OCI-LY7 (cell line): ENCODE results near the gene ZMIZ1. TPM values are rescaled to one million over a fixed set of nuclear protein-coding genes. Genes with fewer than 3 reads are reported as not detected.

ENCODE experiments used
- BruUV-seq: library from RNA; stranded (reverse); fragments of 400-500 nt; replicated peaks from 2 replicates; lab custom pipeline; 2021; lab: Mats Ljungman, UMichigan
- CTCF ChIA-PET: fragments of 300-600 bp; sonication (Branson Sonifier 250); formaldehyde crosslinking; loops from one replicate; lab custom pipeline; 2022; ENCODE audit warnings: antibody characterized with exemption; ENCODE audit not compliant: unreplicated experiment; lab: Charles Lee
- POLR2A ChIA-PET: fragments of 300-600 bp; sonication (Branson Sonifier 250); formaldehyde crosslinking; loops from one replicate; lab custom pipeline; 2022; ENCODE audit warnings: antibody characterized with exemption; lab: Charles Lee
- DNase-seq: peaks from one replicate; pipeline ENCODE4 v3.0.0-alpha.2; 2015; ENCODE audit warnings: low spot score
- H2AFZ ChIP-seq: fragments of 200-600 bp; sonication (generic), shearing (Covaris generic); 2 replicates; pipeline ENCODE4 v1.6.1; 2014; ENCODE audit warnings: mild to moderate bottlenecking, antibody characterized with exemption, low read length, moderate library complexity
- H3K27ac ChIP-seq: fragments of 200-600 bp; sonication (generic); 2 replicates; pipeline ENCODE4 v1.5.1; 2014; ENCODE audit warnings: mixed run types, low read depth, mild to moderate bottlenecking, moderate library complexity, low read length, inconsistent platforms; ENCODE audit not compliant: poor library complexity, severe bottlenecking
- H3K36me3 ChIP-seq: fragments of 200-600 bp; sonication (generic); 2 replicates; pipeline ENCODE4 v1.6.1; 2014; ENCODE audit warnings: mild to moderate bottlenecking, antibody characterized with exemption, low read length, moderate library complexity, mixed read lengths; ENCODE audit not compliant: insufficient read depth
- H3K4me1 ChIP-seq: fragments of 200-600 bp; sonication (generic); 2 replicates; pipeline ENCODE4 v1.5.1; 2014; ENCODE audit warnings: mild to moderate bottlenecking, low read length; ENCODE audit not compliant: insufficient read depth, poor library complexity, severe bottlenecking
- H3K4me2 ChIP-seq: fragments of 200-600 bp; sonication (generic); 2 replicates; pipeline ENCODE4 v1.6.1; 2014; ENCODE audit warnings: mild to moderate bottlenecking, low read length
- H3K4me3 ChIP-seq: fragments of 200-600 bp; sonication (generic); 2 replicates; pipeline ENCODE4 v1.5.1; 2014; ENCODE audit warnings: mild to moderate bottlenecking, low read depth, low read length; ENCODE audit not compliant: poor library complexity, severe bottlenecking
- H3K79me2 ChIP-seq: fragments of 200-600 bp; sonication (generic); 2 replicates; pipeline ENCODE4 v1.6.1; 2016; ENCODE audit warnings: low read depth, mild to moderate bottlenecking, low read length, moderate library complexity, mixed read lengths; ENCODE audit not compliant: insufficient read depth
- H3K9me2 ChIP-seq: fragments of 200-600 bp; sonication (generic); 2 replicates; pipeline ENCODE4 v1.6.1; 2016; ENCODE audit warnings: mild to moderate bottlenecking, low read length, mixed read lengths; ENCODE audit not compliant: insufficient read depth
- H3K9me3 ChIP-seq: fragments of 200-600 bp; sonication (generic); 2 replicates; pipeline ENCODE4 v1.6.1; 2014; ENCODE audit warnings: mild to moderate bottlenecking, mixed run types, low read length, mixed read lengths
- H4K20me1 ChIP-seq: fragments of 200-600 bp; sonication (generic); 2 replicates; pipeline ENCODE4 v1.6.1; 2014; ENCODE audit warnings: mild to moderate bottlenecking, antibody characterized with exemption, low read length, moderate library complexity, mixed read lengths; ENCODE audit not compliant: insufficient read depth
- EZH2phosphoT487 ChIP-seq: fragments of 200-600 bp; sonication (generic); IDR thresholded peaks from 2 replicates; pipeline ENCODE4 v1.6.1; 2018; ENCODE audit warnings: low read depth, borderline replicate concordance, mild to moderate bottlenecking, mixed run types, antibody characterized with exemption, low read length, moderate library complexity, mixed read lengths
- intact Hi-C: fragments of 100-400 bp; cut with micrococcal nuclease; formaldehyde crosslinking; loops from one replicate; pipeline ENCODE4 v1.10.0; 2022; ENCODE audit not compliant: unreplicated experiment
- total RNA-seq, 2 experiments: library from RNA; depleted of rRNA in 1 of 2; stranded (reverse); fragments of >200 nt in 1 of 2; shearing (Covaris generic) in 1 of 2; gene quantifications; 2 replicates each; pipeline ENCODE4 v1.2.3, GENCODE V29; 2014 to 2022
- TF ChIP-seq, protein P1 (sequence below): fragments of 200-600 bp; sonication (generic); conservative IDR thresholded peaks from 2 replicates; pipeline ENCODE4 v1.5.1; 2014; ENCODE audit warnings: mild to moderate bottlenecking, antibody characterized with exemption, low read length, moderate library complexity, mixed read lengths

ZMIZ1 gene
- total RNA-seq, 2 experiments from 2014 or later = 20.4 to 66.9 TPM

DNA sequence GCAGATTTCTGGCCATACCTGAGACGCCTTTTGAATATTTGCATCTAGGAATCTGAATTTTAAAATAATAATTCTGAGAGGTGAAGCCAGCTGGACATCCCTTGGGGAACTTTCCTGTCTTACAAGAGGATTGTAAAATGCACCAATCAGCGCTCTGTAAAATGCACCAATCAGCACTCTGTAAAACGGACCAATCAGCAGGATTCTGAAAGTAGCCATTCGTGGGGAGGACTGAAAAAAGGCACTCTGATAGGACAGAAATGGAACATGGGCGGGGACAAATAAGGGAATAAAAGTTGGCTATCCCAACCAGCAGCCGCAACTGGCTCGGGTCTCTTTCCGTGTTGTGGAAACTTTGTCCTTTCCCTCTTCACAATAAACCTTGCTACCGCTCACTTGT, 288.4 kb downstream of the ZMIZ1 start:
- POLR2A ChIA-PET = interaction anchor here (1.2 kb wide), 1 partner anchor 12 kb away, joined by 3 read pairs; no protein-coding TSS in a partner anchor
- no peak overlapping the region for H2AFZ ChIP-seq
- intact Hi-C loops = no loop called here
- CTCF ChIA-PET = no interaction called here
- H3K79me2 ChIP-seq = no peaks in the 10 kb centered on the region
- H3K9me3 ChIP-seq = no peaks in the 10 kb centered on the region
- peaks cover 49% of the 10 kb centered on the region for H3K36me3 ChIP-seq
- H3K9me2 ChIP-seq = no peaks in the 10 kb centered on the region
- no peaks in the 10 kb centered on the region; the same call in 1 of the 2 replicates for H4K20me1 ChIP-seq
- H3K27ac ChIP-seq = no peak overlapping the region
- TF ChIP-seq, protein P1, sequence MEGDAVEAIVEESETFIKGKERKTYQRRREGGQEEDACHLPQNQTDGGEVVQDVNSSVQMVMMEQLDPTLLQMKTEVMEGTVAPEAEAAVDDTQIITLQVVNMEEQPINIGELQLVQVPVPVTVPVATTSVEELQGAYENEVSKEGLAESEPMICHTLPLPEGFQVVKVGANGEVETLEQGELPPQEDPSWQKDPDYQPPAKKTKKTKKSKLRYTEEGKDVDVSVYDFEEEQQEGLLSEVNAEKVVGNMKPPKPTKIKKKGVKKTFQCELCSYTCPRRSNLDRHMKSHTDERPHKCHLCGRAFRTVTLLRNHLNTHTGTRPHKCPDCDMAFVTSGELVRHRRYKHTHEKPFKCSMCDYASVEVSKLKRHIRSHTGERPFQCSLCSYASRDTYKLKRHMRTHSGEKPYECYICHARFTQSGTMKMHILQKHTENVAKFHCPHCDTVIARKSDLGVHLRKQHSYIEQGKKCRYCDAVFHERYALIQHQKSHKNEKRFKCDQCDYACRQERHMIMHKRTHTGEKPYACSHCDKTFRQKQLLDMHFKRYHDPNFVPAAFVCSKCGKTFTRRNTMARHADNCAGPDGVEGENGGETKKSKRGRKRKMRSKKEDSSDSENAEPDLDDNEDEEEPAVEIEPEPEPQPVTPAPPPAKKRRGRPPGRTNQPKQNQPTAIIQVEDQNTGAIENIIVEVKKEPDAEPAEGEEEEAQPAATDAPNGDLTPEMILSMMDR = no peak
- no peak for TF ChIP-seq EZH2phosphoT487
- no peaks in the 10 kb centered on the region for H3K4me1 ChIP-seq
- DNase-seq = no peak
- no TSS peak for BruUV-seq
- H3K4me3 ChIP-seq = no peak overlapping the region
- no peak overlapping the region for H3K4me2 ChIP-seq

DNA sequence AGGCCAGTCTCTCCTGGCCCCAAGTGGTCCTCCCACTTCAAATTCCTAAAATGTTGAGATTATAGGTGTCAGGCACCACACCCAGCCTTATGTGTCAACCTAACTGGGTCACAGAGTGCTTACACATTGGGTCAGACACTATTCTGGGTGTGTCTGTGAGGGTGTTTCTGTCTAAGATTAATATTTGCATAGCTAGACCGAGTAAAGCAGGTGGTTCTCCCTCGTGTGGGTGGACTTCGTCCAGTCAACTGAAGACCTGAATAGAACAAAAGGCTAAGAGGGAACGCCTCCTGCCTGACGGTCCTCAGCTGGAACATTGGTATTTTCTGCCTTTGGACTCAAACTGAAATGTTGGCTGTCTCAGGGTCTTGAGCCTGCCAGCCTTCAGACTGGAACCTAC, 290.0 kb downstream of the ZMIZ1 start:
- H3K9me2 ChIP-seq = no peaks in the 10 kb centered on the region
- no peaks in the 10 kb centered on the region for H3K79me2 ChIP-seq
- ChIA-PET POLR2A (no interaction called here), CTCF (no interaction called here)
- no TSS peak for BruUV-seq
- H3K9me3 ChIP-seq = no peaks in the 10 kb centered on the region
- no peak for TF ChIP-seq EZH2phosphoT487
- TF ChIP-seq, protein P1 = no peak
- no peak overlapping the region for H3K4me3 ChIP-seq
- no peaks in the 10 kb centered on the region for H3K4me1 ChIP-seq
- no peak overlapping the region for H3K4me2 ChIP-seq
- H2AFZ ChIP-seq = no peak overlapping the region
- no peak for DNase-seq
- H3K27ac ChIP-seq = no peak overlapping the region
- intact Hi-C loops = no loop called here
- no peaks in the 10 kb centered on the region; the same call in 1 of the 2 replicates for H4K20me1 ChIP-seq
- H3K36me3 ChIP-seq = peaks cover 33% of the 10 kb centered on the region

DNA sequence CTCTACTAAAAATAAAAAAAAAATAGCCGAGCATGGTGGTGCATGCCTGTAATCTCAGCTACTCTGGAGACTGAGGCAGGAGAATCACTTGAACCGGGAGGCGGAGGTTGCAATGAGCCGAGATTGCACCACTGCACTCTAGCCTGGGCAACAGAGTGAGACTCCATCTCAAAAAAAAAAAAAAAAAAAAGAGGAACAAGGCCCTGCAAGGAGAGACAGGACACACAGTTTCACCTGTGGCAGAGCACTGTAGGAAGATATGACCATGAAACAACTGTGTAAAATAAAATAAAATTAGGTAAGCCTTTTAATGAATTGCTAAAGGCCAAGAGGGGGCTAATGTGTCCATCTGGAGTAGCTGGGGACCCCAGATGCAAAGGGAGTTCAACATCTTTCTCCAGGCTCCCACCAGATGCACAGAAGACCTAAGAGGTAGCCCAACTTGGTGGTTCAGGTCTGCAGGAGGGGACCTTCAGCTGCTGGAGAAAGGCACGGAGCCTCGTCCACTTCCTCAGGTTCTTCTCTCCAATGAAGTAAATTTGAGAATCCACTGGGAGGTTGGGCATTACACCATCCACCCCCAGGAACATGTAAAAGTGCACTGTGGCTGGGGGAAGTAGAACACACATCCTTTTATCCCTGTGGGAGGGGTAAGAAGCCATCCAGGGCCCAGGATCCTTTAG, 291.2 kb downstream of the ZMIZ1 start:
- Histone ChIP-seq H3K4me1 (no peaks in the 10 kb centered on the region), H3K36me3 (peaks cover 21% of the 10 kb centered on the region), H2AFZ (no peak overlapping the region), H3K9me3 (no peaks in the 10 kb centered on the region), H4K20me1 (no peaks in the 10 kb centered on the region), H3K9me2 (no peaks in the 10 kb centered on the region), H3K27ac (no peak overlapping the region), H3K4me2 (no peak overlapping the region), H3K4me3 (no peak overlapping the region), H3K79me2 (no peaks in the 10 kb centered on the region)
- no peak for DNase-seq
- BruUV-seq = no TSS peak
- intact Hi-C loops = no loop called here
- TF ChIP-seq, protein P1 = no peak
- TF ChIP-seq EZH2phosphoT487 = no peak
- ChIA-PET POLR2A (interaction anchor here (0.7 kb wide), 1 partner anchor 1626 kb away, joined by 3 read pairs; no protein-coding TSS in a partner anchor), CTCF (no interaction called here)
